ENCODE results near the gene SUMF1. TPM values are rescaled to one million over a fixed set of nuclear protein-coding genes. Genes with fewer than 3 reads are reported as not detected.

Gene SUMF1
- total RNA-seq, 1 donor = 94.5 TPM

GRCh38 chr3:4335840-4336562 is 131.1 kb downstream of the SUMF1 start:
- Histone ChIP-seq H3K9me3 (ENCODE audit: low read depth, low read length) (no peaks in the 10 kb centered on the region), H3K27ac (ENCODE audit: low read depth, low read length) (no peak overlapping the region), H3K79me2 (ENCODE audit: insufficient read depth, low read length) (no peaks in the 10 kb centered on the region), H3K36me3 (ENCODE audit: insufficient read depth, low read length) (no peaks in the 10 kb centered on the region), H3K4me2 (ENCODE audit: insufficient read depth, low read length) (no peak overlapping the region), H3K4me3 (ENCODE audit: insufficient read depth, low read length) (no peak overlapping the region), H4K20me1 (ENCODE audit: insufficient read depth, low read length) (no peaks in the 10 kb centered on the region), H2AFZ (ENCODE audit: low read length) (no peak overlapping the region), H3K27me3 (ENCODE audit: insufficient read depth, low read length) (no peaks in the 10 kb centered on the region), H3K4me1 (ENCODE audit: insufficient read depth, low read length) (no peaks in the 10 kb centered on the region)
- DNase-seq (ENCODE audit: insufficient read length, low spot score, missing footprints) = no peak
- TF ChIP-seq CTCF (IDR thresholded peaks at IDR 0.05; ENCODE audit: extremely low read depth, low read depth, low read length) = no peak

- Histone ChIP-seq H3K9me3 (ENCODE audit: low read depth, low read length) (no peaks in the 10 kb centered on the region), H3K36me3 (ENCODE audit: insufficient read depth, low read length) (no peaks in the 10 kb centered on the region), H3K27me3 (ENCODE audit: insufficient read depth, low read length) (no peaks in the 10 kb centered on the region), H3K4me2 (ENCODE audit: insufficient read depth, low read length) (no peak overlapping the region), H3K79me2 (ENCODE audit: insufficient read depth, low read length) (no peaks in the 10 kb centered on the region), H3K4me3 (ENCODE audit: insufficient read depth, low read length) (no peak overlapping the region), H4K20me1 (ENCODE audit: insufficient read depth, low read length) (no peaks in the 10 kb centered on the region), H3K4me1 (ENCODE audit: insufficient read depth, low read length) (no peaks in the 10 kb centered on the region), H3K27ac (ENCODE audit: low read depth, low read length) (no peak overlapping the region), H2AFZ (ENCODE audit: low read length) (no peak overlapping the region)
- DNase-seq (ENCODE audit: insufficient read length, low spot score, missing footprints) = no peak
- peak; percentile 20 for TF ChIP-seq CTCF (IDR thresholded peaks at IDR 0.05; ENCODE audit: extremely low read depth, low read depth, low read length)
These were observed 132.5 kb downstream of the SUMF1 start for GRCh38 chr3:4334548-4334947.

GRCh38 chr3:4332991-4333390 is 134.1 kb downstream of the SUMF1 start:
- Histone ChIP-seq H4K20me1 (ENCODE audit: insufficient read depth, low read length) (no peaks in the 10 kb centered on the region), H3K9me3 (ENCODE audit: low read depth, low read length) (no peaks in the 10 kb centered on the region), H3K27ac (ENCODE audit: low read depth, low read length) (no peak overlapping the region), H3K4me3 (ENCODE audit: insufficient read depth, low read length) (no peak overlapping the region), H3K27me3 (ENCODE audit: insufficient read depth, low read length) (no peaks in the 10 kb centered on the region), H3K36me3 (ENCODE audit: insufficient read depth, low read length) (no peaks in the 10 kb centered on the region), H3K4me2 (ENCODE audit: insufficient read depth, low read length) (no peak overlapping the region), H2AFZ (ENCODE audit: low read length) (no peak overlapping the region), H3K79me2 (ENCODE audit: insufficient read depth, low read length) (no peaks in the 10 kb centered on the region), H3K4me1 (ENCODE audit: insufficient read depth, low read length) (no peaks in the 10 kb centered on the region)
- no peak for DNase-seq (ENCODE audit: insufficient read length, low spot score, missing footprints)
- TF ChIP-seq CTCF (IDR thresholded peaks at IDR 0.05; ENCODE audit: extremely low read depth, low read depth, low read length) = no peak

- H3K36me3 ChIP-seq (ENCODE audit: insufficient read depth, low read length) = no peaks in the 10 kb centered on the region
These were observed 134.5 kb downstream of the SUMF1 start for GRCh38 chr3:4332574-4332973.

More at GRCh38 chr3:4332574-4332973, 134.5 kb downstream of the SUMF1 start:
- no peaks in the 10 kb centered on the region for H4K20me1 ChIP-seq (ENCODE audit: insufficient read depth, low read length)
- H3K27me3 ChIP-seq (ENCODE audit: insufficient read depth, low read length) = no peaks in the 10 kb centered on the region
- no peak overlapping the region for H3K27ac ChIP-seq (ENCODE audit: low read depth, low read length)
- no peaks in the 10 kb centered on the region for H3K79me2 ChIP-seq (ENCODE audit: insufficient read depth, low read length)
- no peak for DNase-seq (ENCODE audit: insufficient read length, low spot score, missing footprints)
- no peak overlapping the region for H2AFZ ChIP-seq (ENCODE audit: low read length)
- H3K4me3 ChIP-seq (ENCODE audit: insufficient read depth, low read length) = no peak overlapping the region
- no peak overlapping the region for H3K4me2 ChIP-seq (ENCODE audit: insufficient read depth, low read length)
- H3K9me3 ChIP-seq (ENCODE audit: low read depth, low read length) = no peaks in the 10 kb centered on the region
- no peak for TF ChIP-seq CTCF (IDR thresholded peaks at IDR 0.05; ENCODE audit: extremely low read depth, low read depth, low read length)
- H3K4me1 ChIP-seq (ENCODE audit: insufficient read depth, low read length) = no peaks in the 10 kb centered on the region
